K562 (cell line): Measurements from ENCODE around the gene PREB. TPM values are rescaled to one million over a fixed set of nuclear protein-coding genes. Genes with fewer than 3 reads are reported as not detected.

Source experiments
- ATAC-seq: fragments of 200-7000 bp; cut with Tn5 transposase; 3 replicates; pipeline ENCODE4 v1.9.1; 2020; ENCODE audit warnings: moderate library complexity
- BruUV-seq: library from RNA; stranded (reverse); fragments of 400-500 nt; replicated peaks from 2 replicates; lab custom pipeline; 2021; lab: Mats Ljungman, UMichigan
- CTCF ChIA-PET: fragments of 300-600 bp; formaldehyde crosslinking; extraction: SDS; loops from one replicate; lab custom pipeline; 2021; ENCODE audit warnings: low intra/inter-chr PET ratio; lab: Yijun Ruan, JAX
- POLR2A ChIA-PET: fragments of 300-600, 350-650 bp; sonication (Branson Sonifier 250); formaldehyde crosslinking; extraction: SDS; loops from one replicate; lab custom pipeline; 2021; ENCODE audit warnings: antibody characterized with exemption, inconsistent platforms; lab: Yijun Ruan, JAX
- DNase-seq, 4 experiments: peaks; one replicate each; pipeline versions ENCODE4 v3.0.0 to v3.0.0-alpha.2; 2011 to 2018; ENCODE audit warnings: low spot score in 3 of 4, mixed read lengths in 3 of 4; ENCODE audit errors: extremely low read depth in 1 of 4
- FAIRE-seq: peaks from 2 replicates; lab custom pipeline; 2011; peaks lifted over from hg19 to GRCh38; lab: Jason Lieb, UNC
- H2AFZ ChIP-seq: 2 replicates; pipeline ENCODE4 v1.6.0; 2011; ENCODE audit warnings: low read depth, low read length, control low read depth, inconsistent platforms
- H3K27ac ChIP-seq: fragments of 200-600 bp; 3 replicates; pipeline ENCODE4 v1.8.0; 2011; ENCODE audit warnings: low read depth, mild to moderate bottlenecking, control low read depth, inconsistent platforms, low read length, moderate library complexity, mixed read lengths; ENCODE audit errors: extremely low read depth
- H3K27me3 ChIP-seq, 2 experiments: fragments of 300-600 bp in 1 of 2; 2 replicates in 1 of 2; 3 replicates in 1 of 2; pipeline versions ENCODE4 v1.6.0 to v1.8.0; 2011; ENCODE audit warnings: inconsistent platforms in 2 of 2, low read length in 2 of 2, mild to moderate bottlenecking in 1 of 2, mixed read lengths in 1 of 2, moderate library complexity in 1 of 2; ENCODE audit not compliant: control insufficient read depth in 2 of 2, insufficient read depth in 2 of 2
- H3K36me3 ChIP-seq: fragments of 300-600 bp; 3 replicates; pipeline ENCODE4 v1.8.0; 2011; ENCODE audit warnings: mild to moderate bottlenecking, low read length, inconsistent platforms; ENCODE audit not compliant: control insufficient read depth, insufficient read depth
- H3K4me1 ChIP-seq, 2 experiments: fragments of 200-600 bp in 1 of 2; replicated peaks in 1 of 2; 2 replicates in 1 of 2; 3 replicates in 1 of 2; pipeline versions ENCODE4 v1.5.1 to v1.8.0; 2011; ENCODE audit warnings: inconsistent platforms in 2 of 2, low read length in 2 of 2, mild to moderate bottlenecking in 1 of 2, mixed read lengths in 1 of 2, moderate library complexity in 1 of 2; ENCODE audit not compliant: control insufficient read depth in 2 of 2, insufficient read depth in 2 of 2
- H3K4me2 ChIP-seq: 2 replicates; pipeline ENCODE4 v1.6.1; 2011; ENCODE audit warnings: low read length, control low read depth, inconsistent platforms, mixed read lengths; ENCODE audit not compliant: insufficient read depth
- H3K4me3 ChIP-seq: fragments of 200-600 bp; sonication (generic), shearing (Covaris generic); 2 replicates; pipeline ENCODE4 v1.5.1; 2016; ENCODE audit warnings: control low read depth, inconsistent platforms
- H3K79me2 ChIP-seq: fragments of 200-600 bp; 3 replicates; pipeline ENCODE4 v1.8.0; 2011; ENCODE audit warnings: low read length, inconsistent platforms; ENCODE audit not compliant: control insufficient read depth, insufficient read depth
- H3K9ac ChIP-seq, 2 experiments: 2 replicates each; pipeline versions ENCODE4 v1.6.0 to v1.6.1; 2011; ENCODE audit warnings: low read depth in 2 of 2, low read length in 2 of 2, control low read depth in 1 of 2, inconsistent platforms in 1 of 2, mild to moderate bottlenecking in 1 of 2, mixed read lengths in 1 of 2; ENCODE audit not compliant: insufficient read depth in 1 of 2
- H3K9me1 ChIP-seq: one replicate; pipeline ENCODE4 v1.6.0; 2011; ENCODE audit warnings: inconsistent platforms, mild to moderate bottlenecking, low read length, moderate library complexity; ENCODE audit not compliant: control insufficient read depth, insufficient read depth
- H3K9me3 ChIP-seq: replicated peaks from 2 replicates; pipeline ENCODE4 v1.5.1; 2011; ENCODE audit warnings: low read depth, low read length, inconsistent platforms; ENCODE audit not compliant: control insufficient read depth, insufficient read depth
- H4K20me1 ChIP-seq: replicated peaks from 2 replicates; pipeline ENCODE4 v1.6.1; 2011; ENCODE audit warnings: low read length, inconsistent platforms, mixed read lengths; ENCODE audit not compliant: control insufficient read depth, insufficient read depth
- NCOA4 ChIP-seq: fragments of 450-650 bp; IDR thresholded peaks from 2 replicates; pipeline ENCODE4 v1.6.1; 2018; ENCODE audit warnings: mild to moderate bottlenecking; ENCODE audit not compliant: partially characterized antibody
- ZSCAN29 ChIP-seq: fragments of 450-650 bp; IDR thresholded peaks from 2 replicates; pipeline ENCODE4 v1.6.1; 2017
- WGBS: fragments of 100-300 bp; shearing (Covaris generic); methylation state at CpG from one replicate; pipeline ENCODE4 v1.1.6; 2016; ENCODE audit warnings: low coverage, mixed read lengths; ENCODE audit not compliant: insufficient coverage; ENCODE audit errors: missing lambda C conversion rate; 5-methylcytosine and 5-hydroxymethylcytosine counted together
- in situ Hi-C: fragments of 300-500 bp; cut with MboI; formaldehyde crosslinking; loops from 4 replicates; pipeline ENCODE4 v1.15.0; 2018; ENCODE audit warnings: inconsistent platforms, mixed read lengths
- intact Hi-C: fragments of 100-400 bp; cut with micrococcal nuclease; formaldehyde crosslinking; loops from 2 replicates; pipeline ENCODE4 v1.14.2; 2022
- polyA plus RNA-seq, 8 experiments: library from polyadenylated mRNA; depleted of rRNA in 4 of 8; stranded (reverse) in 5 of 8; unstranded in 3 of 8; fragments of >200 nt; fragmentation: Nextera tagmentation in 2 of 8; fragmentation: Illumina TruSeq in 1 of 8; extraction: Ambion mirVana in 2 of 8; extraction: Trizol in 1 of 8; gene quantifications; 2 replicates each; pipeline versions ENCODE4 v1.2.1 to v1.2.3, GENCODE V29; 2011 to 2014; ENCODE audit warnings: inconsistent platforms in 1 of 8, missing spikeins in 1 of 8
- total RNA-seq, 7 experiments: library from RNA; depleted of rRNA in 6 of 7; stranded (reverse); fragments of >200 nt in 6 of 7; fragmentation: Illumina TruSeq in 2 of 7; extraction: Trizol in 2 of 7; gene quantifications; 2 replicates each; pipeline versions ENCODE4 v1.2.1 to v1.2.3, GENCODE V29; 2011 to 2021; ENCODE audit warnings: low replicate concordance in 1 of 7
- TF ChIP-seq, protein P1 (sequence below): fragments of 450-650 bp; formaldehyde crosslinking; IDR thresholded peaks from 2 replicates; pipeline ENCODE4 v1.4.0; 2020; ENCODE audit warnings: mild to moderate bottlenecking, moderate library complexity

The PREB gene
- total and polyA plus RNA-seq, 9 of the 15 experiments (the other 6 are each of a cell fraction or from before 2014, with no cell fraction given): 35.1 to 84.2 (median 67.2) TPM

- ATAC-seq (no peak), FAIRE-seq (no peak), DNase-seq (no peak)
- H2AFZ ChIP-seq: peak overlapping the region; percentile 75; the same call in 1 of the 2 replicates
- peaks cover 47 to 62% of the 10 kb centered on the region in 2 experiments for H3K4me1 ChIP-seq
- no peaks in the 10 kb centered on the region for H3K27me3 ChIP-seq
- ChIA-PET CTCF (no interaction called here), POLR2A (interaction anchor here (0.6 to 1.0 kb wide), 2 partner anchors 122 to 146 kb away, joined by 3 to 4 read pairs; no protein-coding TSS in a partner anchor)
- BruUV-seq: no TSS peak
- intact Hi-C loops: no loop called here
- H3K4me2 ChIP-seq: peak overlapping the region; percentile 44; the same call in 1 of the 2 replicates
- H3K9ac ChIP-seq: peak overlapping the region; percentile 40 to 74; a peak in 3 of 4 replicates
- no peaks in the 10 kb centered on the region for H3K9me3 ChIP-seq
- H3K4me3 ChIP-seq: no peak overlapping the region
- no peaks in the 10 kb centered on the region for H4K20me1 ChIP-seq
- TF ChIP-seq NCOA4 (no peak), ZSCAN29 (no peak)
- TF ChIP-seq, protein P1, sequence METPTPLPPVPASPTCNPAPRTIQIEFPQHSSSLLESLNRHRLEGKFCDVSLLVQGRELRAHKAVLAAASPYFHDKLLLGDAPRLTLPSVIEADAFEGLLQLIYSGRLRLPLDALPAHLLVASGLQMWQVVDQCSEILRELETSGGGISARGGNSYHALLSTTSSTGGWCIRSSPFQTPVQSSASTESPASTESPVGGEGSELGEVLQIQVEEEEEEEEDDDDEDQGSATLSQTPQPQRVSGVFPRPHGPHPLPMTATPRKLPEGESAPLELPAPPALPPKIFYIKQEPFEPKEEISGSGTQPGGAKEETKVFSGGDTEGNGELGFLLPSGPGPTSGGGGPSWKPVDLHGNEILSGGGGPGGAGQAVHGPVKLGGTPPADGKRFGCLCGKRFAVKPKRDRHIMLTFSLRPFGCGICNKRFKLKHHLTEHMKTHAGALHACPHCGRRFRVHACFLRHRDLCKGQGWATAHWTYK (CRISPR knock-in tag): 0 out of 2 replicates have a peak, but pooled peaks have one; percentile 63
- peaks cover 13% of the 10 kb centered on the region; the same call in 2 of the 3 replicates for H3K79me2 ChIP-seq
- no peaks in the 10 kb centered on the region; the same call in 2 of the 3 replicates for H3K36me3 ChIP-seq
- 59% methylated on average over 13 of the region's 14 CpGs for WGBS
- no peaks in the 10 kb centered on the region for H3K9me1 ChIP-seq
- no peak overlapping the region; the same call in 2 of the 3 replicates for H3K27ac ChIP-seq
- in situ Hi-C loops: loop anchor here (5.0 kb wide), 1 partner anchor 127 kb away; no protein-coding TSS in a partner anchor
Measured at GRCh38 chr2:27089111-27089954, 45.1 kb downstream of the PREB start.
